ENCODE results near the gene CLEC11A.
A peak's percentile ranks its signal among the peaks of the same experiment; 100 is the strongest.

Gene CLEC11A

DNA sequence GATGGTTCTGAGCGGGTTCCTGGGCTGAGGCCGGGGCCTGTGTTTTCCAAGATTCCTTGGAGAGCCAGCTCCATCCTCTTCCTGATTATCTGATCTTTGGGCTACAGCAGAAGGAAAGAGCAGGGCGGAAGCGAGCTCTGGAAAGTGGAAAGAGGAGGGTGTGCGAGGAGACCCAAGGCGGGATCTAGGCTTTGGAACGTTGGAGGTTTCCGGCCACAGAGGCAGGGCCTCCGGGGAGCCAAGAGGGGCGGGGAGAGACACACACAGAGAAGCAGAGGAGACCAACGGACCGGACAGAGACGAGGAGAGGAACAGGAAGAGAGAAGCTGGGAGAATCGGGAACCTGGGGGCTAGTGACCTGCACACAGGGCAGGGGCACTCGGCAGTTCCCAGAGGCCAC, at the start of gene CLEC11A:
Gene CLEC11A, plus strand, starts transcription at position 296 of the 400 bp plus-strand sequence. CDS start 162 bp downstream, outside the sequence.
- peak; percentile 46 for DNase-seq

- no peak for DNase-seq
Observed at GRCh38 chr19:50676625-50677197, 46.5 kb upstream of the CLEC11A start.

GRCh38 chr19:50677636-50678035, 45.5 kb upstream of the CLEC11A start:
- DNase-seq = no peak

- DNase-seq = no peak
Observed at GRCh38 chr19:50678323-50678722, 44.8 kb upstream of the CLEC11A start.

- DNase-seq = peak; percentile 83
Observed at GRCh38 chr19:50679177-50680125, 43.7 kb upstream of the CLEC11A start.

GRCh38 chr19:50686310-50687032, 36.7 kb upstream of the CLEC11A start:
- DNase-seq = no peak

DNA sequence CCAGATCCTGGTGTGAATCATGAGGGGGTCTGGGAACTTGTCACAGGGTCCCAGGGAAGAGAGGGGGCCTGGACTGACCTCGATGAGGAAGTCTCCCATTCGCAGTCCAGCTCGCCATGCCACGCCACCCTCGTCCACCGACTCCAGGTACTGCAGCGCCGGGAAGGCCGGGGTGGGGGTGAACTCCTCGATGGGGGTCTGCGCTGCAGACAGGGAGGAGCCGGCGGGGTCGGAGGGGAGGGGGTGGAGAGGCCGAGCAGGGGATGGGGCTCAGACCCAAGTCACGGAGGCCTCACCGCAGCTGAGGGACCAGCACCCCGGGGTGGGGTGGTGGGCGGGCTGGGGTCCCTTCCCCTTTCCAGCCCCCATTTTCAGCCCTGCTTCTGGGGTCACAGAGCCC, 34.4 kb upstream of the CLEC11A start:
- DNase-seq = no peak

- DNase-seq = no peak
Observed at GRCh38 chr19:50690439-50690838, 32.7 kb upstream of the CLEC11A start.

DNA sequence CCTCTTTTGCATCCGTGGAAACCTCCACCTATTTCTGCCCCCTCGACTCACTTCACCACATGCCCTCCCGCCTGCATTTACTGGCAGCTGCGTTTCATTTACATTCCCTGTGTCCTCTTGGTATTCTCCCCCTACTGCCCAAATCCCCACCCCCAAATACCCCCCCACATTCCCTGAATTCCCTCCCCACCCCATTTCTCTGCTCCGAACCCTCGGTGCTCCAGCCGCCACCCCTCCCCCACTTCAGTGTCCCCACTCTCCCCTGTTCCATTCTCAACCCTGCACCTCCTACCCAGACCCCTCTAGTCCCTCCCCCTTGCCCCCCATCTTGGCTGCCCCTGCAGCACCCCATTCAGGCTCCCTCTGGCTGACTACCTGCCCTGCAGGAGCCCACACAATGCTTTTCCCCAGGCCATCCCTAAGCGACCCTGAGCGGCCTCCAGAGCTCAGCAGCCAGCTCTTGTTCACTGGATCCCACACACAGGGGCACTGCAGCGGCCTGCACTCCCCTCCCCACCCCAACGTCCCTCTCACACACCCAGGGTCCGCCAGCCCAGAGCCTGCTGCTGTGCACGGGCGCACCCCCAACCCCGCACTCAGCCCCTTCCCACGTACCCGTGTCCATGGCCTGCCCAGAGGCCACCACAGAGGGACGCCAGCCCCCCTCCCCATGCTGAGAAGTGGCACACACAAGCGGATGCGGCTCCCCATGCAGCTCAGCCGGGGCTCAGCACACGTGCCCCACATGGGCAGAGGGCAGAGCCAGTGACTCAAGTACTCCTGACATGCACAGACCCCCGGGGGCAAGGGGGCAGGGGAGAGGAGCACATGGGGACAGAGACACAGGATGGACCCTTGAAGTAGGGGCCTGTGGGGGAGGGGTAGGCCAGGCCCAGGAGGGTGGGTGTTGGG, 29.8 kb upstream of the CLEC11A start:
- DNase-seq = no peak

GRCh38 chr19:50694815-50695145, 28.4 kb upstream of the CLEC11A start:
- no peak for DNase-seq

GRCh38 chr19:50695251-50696093, 27.7 kb upstream of the CLEC11A start:
- DNase-seq = no peak

- DNase-seq = no peak
Observed at GRCh38 chr19:50696094-50696483, 27.1 kb upstream of the CLEC11A start.

DNA sequence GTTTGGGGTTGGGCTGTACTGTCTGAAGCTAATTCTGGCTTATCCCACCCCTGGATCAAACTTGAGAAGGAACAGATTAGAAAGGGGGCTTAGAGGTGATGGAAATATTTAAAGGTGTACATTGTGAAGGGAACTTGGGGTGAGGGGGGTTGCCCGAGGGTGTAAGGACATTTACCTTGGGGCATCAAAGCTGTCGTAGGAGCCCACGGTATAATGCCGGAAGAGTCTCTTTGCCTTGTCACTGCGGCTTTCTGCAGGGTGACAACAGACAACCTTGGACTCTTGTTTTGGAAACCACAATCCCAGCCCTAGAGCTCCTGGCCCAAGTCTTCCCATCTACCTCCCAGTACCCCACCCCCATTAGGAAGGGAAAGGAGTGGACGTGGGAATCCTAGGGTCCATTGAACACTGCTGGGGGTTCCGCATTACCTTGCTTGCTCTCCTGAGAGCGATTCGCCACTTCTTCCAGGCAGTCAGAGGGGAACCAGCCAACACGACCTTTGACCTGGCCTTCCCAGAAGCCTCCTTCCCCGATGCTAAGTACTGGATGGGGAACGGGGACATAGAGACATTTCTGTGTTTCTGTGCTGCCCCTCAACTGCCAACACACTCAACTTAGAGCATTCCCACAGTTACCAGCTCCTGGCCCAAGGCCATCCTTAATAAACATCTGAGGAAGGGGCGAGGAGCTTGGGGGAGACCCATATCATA, 25.6 kb upstream of the CLEC11A start:
- no peak for DNase-seq

DNA sequence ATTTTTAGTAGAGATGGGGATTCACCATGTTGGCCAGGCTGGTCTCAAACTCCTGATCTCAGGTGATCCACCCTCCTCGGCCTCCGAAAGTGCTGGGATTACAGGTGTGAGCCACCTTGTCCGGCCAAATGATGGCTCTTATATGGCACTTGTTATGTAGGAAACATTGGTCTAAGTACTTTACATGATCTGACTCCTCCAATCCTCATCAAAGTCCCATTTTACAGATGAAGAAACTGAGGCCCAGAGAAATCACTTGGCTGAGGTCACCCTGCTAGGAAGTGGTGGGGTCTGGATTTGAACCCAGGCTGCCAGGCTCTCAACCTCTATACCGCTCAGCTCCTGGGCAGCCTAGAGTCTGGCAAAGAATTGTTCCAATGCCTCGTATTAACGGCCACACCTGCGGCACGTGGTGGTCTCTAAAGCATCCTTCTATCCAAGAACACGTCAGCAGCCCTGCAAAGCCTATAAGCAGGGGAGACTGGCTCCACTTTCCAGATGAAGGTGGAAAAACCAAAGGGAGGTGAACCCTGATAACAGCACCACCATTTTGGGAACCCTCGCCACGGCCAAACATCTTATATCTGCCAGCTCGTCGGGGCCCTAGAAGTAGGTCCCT, 21.7 kb upstream of the CLEC11A start:
- DNase-seq = no peak

GRCh38 chr19:50702158-50702870, 20.9 kb upstream of the CLEC11A start:
- no peak for DNase-seq

- no peak for DNase-seq
Observed at GRCh38 chr19:50702871-50703829, 20.0 kb upstream of the CLEC11A start.

DNA sequence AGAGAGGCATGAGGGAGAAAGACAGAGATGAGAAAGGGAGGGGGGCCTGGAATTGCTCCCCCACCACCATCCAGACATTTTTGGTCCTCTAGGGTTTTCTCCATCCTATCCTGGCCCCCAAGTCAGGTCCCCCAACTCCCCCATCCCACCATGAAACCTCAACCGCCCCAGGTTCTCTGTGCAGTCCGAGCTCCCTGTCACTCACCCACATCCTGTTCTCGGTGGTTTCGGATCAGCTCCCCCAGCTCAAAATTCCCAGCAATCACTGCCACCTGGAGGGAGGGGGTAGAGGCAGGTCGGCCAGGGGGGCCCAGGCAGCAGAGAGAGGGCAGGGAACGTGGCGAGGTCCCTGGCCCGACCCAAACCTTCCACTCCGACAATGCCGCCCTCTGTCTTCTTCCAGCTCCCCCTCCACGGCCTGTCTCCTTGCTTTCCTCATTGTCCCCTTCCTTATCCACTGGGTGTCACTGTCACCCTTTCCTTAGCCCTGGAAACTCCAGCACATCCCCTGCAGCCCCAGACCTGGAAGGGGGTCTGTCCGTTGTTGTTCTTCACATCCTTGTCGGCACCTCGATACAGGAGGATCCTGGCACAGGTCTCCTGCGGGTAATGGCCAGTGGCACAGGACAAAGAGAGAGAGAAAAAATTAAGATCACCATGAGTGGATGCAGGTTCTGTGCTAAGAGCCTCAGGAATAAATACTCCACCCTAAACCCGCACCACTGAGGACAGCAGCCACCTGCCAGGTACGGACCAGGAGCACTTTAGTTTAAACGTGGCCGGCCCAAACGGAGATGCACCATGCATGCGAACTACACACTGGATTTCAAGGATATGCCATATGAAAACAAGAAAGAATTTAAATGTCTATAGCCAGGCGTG, 19.0 kb upstream of the CLEC11A start:
- DNase-seq = peak; percentile 11

All from hematopoietic multipotent progenitor cell treated with erythropoietin and hydrocortisone succinate and interleukin-3 and kit ligand, for 8 days (in vitro differentiated cells).